ENCODE data around the gene GHR. TPM values are rescaled to one million over a fixed set of nuclear protein-coding genes. Genes with fewer than 3 reads are reported as not detected.

Gene GHR
- total RNA-seq, 1 experiment from 2014 or later, result not detected

DNA sequence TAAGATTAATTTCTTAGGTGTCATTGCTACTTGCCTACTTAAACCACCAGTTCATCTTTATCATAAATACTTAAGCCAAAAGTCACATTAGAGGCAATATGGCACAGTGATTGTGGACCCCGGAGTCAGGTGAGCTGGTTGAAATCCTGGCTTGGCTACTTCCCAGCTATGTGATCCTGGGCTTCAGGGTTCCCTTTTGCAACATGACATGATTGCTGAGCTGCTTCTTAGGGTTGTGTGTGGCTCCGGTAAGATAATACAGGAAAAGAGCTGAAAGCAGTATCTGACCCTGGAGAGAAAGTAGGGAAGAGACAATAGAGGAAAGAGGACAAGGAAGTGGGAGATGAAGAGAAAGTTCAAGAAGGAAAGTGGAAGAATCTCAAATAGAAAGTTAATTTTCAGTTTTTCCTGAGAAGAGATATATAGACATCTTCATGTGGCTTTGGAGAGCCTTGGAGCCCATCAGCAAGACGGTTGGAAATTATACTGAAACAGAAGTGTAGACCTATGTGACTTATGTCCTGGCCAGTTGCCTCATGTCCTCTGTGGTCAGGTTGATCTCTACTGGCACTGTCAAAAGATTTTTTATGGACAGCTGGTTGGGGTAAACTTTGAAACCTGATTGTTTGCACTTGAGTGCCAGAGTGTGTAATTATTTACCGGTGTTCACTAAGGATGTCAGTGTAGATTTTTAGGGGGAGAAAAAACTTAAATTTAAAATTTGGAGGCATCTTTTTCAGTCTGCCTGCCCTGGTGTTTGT lies 93.2 kb downstream of the GHR start:
- no peak for DNase-seq (ENCODE audit: low spot score)

DNA sequence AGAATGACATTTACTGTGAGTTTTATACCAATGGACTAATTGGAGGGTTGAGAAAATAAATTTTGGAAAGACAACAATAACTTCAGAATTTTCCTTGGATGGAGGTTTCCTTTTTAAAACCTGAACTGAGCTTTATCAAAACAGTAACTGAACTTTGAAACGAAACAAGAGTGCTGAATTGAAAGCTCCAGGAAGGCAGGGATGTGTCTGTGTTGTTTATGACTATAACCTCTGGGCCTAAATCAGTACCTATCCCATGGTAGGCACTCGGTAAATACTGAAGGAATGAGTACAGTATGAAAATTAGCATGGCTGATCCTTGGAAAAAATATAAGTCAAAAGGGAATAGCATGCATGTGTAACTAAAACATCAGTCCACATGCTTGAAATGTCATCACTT lies 93.9 kb downstream of the GHR start:
- no peak for DNase-seq (ENCODE audit: low spot score)

DNA sequence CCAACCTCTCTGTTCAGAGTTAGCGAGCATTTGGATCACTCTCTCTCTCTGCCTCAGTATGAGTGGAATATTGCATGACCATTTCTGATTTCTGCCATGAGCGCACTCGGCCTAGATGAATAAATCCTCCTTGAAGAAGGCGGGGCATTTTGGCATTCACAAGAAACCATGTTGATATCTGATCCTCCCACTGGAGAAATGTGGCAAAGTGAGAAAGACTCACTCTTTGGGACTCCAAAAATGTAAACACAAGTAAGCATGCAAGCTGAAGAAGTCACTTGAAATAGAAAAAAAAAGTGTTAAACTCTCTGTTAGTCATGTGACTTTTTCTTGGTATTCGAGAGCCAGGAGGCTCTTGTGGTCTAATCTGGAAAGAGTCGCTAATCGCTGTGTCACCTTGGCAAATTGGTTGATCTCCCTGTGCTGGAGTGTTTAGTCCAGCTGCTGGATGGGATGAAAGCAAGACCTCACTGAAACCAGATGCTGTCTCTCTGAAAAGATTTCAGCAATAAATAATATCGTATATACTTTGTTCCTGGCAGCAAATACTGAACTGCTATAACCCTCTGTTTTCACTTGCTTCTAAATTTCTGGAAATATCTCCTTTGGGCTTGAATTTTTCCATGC lies 95.5 kb downstream of the GHR start:
- DNase-seq (ENCODE audit: low spot score), result no peak

DNA sequence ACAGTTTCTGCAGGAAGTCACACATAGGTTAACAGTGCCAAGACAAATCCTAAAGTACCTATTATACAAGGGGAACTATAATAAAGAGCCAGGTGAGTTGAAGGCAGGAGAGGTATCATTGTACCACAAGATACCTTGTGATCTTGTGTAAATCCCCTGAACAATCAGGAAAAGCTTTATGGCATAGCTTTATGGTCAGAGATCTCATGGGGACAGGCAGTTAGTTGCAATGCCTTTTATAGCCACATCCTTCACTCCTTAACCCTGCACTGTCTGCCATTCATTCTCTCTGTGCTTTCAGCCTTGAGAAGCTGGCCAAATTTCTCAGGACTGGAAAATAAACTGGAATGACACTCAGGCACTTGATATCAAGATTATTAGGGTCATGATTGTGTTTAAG lies 97.0 kb downstream of the GHR start:
- DNase-seq (ENCODE audit: low spot score), result no peak

DNA sequence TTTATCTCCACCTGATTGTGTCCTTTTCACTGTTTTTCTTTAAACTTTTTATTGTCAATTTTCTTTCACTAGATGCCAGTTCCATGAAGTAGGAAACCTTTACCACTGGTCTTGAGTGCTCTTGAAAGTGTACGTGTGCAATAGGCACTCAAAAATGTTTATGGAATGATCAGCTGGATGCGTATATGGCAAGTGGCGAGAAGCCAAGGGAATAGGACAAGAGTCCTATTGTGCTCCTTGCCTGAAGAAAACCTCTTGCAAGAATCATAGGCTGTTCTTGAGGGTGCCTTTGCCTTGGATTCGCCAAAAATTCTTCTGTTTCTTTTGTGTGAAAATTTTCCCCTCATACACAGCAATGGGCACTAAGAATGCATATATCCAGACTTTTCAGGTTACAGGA lies 97.7 kb downstream of the GHR start:
- DNase-seq (ENCODE audit: low spot score), result no peak

DNA sequence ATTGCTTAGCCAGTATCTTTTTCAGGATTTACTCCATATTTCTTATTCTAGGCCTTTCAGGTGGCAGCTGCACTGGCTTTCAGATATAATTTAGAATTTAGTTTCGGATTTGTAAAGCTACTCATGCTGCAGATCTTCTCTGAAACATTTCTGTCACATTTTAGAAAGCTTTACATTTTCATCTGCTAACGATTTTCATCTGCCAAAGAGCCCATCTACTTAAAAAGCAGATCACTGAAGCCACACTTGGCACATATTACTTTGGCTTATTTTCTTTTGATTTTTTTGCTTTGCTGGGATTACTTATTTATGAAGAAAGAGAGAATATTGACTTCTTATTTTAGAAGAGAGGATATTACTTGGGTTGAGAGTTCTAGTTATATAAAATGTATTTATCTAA lies 98.2 kb downstream of the GHR start:
- DNase-seq (ENCODE audit: low spot score), result no peak

DNA sequence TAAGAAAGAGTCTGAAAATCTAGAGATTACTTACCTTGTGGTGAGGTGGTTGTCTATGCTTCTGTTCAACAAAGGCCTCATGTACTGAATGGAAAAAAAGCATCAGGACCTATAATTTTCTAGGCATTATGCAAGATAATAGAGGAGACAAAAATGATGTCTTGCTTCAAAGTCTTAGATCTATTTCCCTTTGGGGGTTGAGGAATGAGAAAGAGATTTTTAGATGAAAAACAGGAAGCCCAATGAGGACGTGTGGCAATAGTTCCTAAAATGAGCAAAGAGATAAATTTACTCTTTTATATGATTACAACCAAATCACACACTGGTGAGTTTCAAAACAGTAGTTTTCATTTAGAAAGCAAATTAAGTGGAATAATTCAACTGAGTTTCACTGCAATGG lies 99.5 kb downstream of the GHR start:
- no peak for DNase-seq (ENCODE audit: low spot score)

DNA sequence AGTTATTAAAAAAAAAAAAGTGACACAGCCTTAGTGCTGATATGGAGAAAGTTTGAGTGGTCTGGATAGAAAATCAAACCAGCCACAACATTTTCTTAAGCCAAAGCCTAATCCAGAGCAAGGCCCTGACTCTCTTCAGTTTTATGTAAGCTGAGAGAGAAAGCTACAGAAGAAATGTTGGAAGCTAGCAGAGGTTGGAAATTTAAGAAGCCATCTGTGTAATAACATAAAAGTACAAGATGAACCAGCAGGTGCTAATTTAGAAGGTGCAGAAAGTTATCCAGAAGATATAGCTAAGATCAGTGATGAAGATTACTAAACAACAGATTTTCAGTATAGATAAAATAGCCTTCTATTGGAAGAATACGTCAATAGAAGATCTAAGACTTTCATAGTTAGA lies 102.9 kb downstream of the GHR start:
- DNase-seq (ENCODE audit: low spot score), result no peak

DNA sequence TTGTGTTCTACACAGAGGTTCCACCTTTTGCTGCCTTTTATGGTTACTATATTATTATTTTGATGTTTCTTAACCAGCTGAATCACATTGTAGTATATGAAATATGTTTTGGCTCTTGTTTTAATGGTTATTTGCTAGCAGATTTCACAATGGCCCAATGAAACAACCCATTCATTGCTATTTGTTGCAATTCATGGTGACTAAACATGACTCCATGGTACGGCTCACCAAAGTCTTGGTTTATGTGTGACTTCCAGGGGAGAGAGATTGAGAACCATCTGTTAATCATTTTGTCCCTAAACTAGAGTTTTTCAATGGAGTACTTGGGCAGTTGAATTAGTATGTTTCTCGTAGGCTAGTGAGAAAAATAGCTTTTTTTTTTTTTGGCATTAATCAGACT lies 108.4 kb downstream of the GHR start:
- DNase-seq (ENCODE audit: low spot score), result no peak

DNA sequence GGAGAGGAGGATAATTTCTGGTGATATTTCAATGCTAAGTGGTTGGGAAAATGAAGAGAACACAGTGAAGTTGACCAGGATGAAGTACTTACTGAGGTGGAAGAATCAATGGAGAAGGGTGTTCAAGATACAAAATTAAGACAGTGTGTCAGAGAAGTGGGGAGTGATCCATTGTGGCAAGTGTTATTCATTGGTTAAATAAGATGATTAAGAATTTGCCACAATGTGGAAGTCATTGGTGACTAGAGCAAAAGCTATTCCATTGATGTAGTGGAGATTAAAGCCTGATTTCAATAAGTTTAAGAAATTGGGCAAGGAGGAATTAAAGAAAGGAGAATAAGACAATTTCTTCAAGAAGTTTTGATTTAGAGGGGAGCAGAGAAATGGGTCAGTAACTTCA lies 118.9 kb downstream of the GHR start:
- DNase-seq (ENCODE audit: low spot score), result no peak

DNA sequence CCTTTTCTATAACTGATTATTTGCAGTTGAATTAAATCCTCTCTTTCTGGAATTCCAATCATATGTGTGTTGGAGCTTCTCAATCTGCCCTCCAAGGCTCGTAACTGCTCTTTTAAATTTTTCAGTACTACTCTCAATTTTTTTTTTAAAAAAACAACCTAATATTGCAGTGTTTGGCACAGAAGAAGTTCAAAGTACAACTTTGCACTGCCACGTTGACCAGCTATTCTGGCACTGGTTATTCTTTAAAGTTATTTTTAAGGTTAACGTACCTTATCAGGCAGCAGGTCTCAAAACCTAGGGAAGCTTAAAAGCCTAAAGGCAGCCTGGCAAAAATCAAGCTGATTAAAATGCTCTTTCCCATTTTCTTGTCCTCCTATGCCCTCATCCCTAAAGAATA lies 120.5 kb downstream of the GHR start:
- no peak for DNase-seq (ENCODE audit: low spot score)

DNA sequence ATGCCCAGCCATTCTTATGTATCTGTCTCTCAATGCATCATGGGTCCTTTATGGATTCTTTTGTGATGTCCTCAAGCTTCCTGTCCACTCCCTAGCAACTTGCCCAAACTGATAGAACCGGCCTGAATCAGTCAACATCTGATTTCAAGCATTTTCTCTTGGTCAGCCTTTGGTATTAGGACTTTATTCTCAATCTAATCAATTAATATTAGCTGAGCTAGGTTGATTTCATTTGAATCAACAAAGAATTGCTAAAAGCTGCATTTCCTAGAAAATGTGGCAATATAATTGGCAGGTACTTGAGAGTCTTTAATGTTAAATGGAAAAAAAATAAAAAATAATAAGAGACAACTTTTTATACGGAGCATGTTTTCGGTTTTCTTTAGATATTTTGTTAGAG lies 121.8 kb downstream of the GHR start:
- no peak for DNase-seq (ENCODE audit: low spot score)

DNA sequence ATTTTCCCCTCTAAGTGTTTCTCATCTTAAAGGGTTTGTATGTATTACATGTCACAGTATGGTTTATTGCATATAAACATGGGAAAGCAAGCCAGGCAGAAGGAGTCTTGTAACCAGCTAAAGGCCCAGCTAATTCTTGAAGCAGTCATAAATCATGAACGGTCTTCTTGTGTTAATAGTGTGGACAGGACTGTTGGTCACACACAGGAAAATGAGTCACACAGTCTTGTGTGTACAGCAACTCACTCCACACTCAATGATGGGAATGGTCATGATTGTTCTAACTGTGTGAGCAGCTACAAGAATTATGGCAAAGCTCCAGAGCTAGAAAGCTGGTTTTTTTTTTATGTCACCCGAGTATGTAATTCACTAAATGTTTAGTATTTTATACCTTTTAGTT lies 123.9 kb downstream of the GHR start:
- DNase-seq (ENCODE audit: low spot score), result no peak

DNA sequence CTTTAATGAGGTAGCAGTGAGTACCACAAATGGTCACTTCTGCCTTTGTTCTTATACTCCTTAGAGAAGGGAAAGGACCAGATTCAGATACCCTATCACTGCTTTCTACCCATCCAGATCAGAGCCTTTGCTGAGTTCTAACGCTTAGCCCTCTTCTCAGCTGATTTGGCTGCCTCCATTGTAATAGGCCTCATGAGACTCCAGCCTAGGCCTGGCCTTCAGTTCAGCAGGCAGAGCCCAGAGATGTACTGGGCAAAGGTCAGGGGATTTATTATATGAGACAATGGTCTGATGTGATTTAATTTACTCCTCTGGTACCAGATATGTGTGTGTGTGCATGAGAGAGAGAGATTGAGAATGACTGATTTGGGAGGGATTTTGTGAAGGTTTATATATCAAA lies 124.7 kb downstream of the GHR start:
- no peak for DNase-seq (ENCODE audit: low spot score)

DNA sequence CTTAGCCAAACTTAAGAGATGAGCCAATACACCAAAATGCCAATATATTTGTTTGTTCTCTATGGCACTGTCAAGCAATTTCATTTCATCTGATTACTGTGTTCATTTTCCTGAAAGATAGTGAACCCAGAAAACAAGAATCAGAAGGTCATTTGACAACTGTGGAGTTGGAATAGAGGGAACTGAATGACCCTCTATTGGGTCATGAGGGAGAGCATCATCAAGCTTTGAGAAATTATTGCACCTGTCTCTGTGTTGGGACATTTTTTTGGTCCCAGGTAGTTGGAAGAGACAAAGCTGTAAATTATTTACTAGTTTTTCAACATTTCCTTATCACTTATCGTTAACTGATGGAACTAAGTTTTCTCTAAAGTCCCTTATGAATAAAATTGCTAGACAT lies 129.4 kb downstream of the GHR start:
- DNase-seq (ENCODE audit: low spot score), result no peak

DNA sequence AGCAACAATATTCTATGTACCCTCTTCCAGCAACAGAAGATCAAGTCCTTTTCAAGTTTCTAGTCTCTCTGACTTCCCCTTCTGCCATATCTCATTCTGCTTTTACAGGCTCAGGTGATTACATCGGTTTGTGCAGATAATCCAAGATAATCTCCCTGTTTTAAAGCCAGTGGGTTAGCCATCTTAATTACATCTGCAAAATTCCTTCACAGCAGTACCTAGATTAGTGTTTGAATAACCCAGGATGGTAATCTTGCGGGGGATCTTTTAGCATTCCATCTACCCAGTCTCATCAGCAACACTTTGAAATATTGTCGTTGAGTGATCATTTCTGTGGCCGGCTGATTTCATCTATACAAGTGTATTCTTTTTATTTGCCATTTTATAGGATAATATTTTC lies 130.2 kb downstream of the GHR start:
- DNase-seq (ENCODE audit: low spot score), result no peak

DNA sequence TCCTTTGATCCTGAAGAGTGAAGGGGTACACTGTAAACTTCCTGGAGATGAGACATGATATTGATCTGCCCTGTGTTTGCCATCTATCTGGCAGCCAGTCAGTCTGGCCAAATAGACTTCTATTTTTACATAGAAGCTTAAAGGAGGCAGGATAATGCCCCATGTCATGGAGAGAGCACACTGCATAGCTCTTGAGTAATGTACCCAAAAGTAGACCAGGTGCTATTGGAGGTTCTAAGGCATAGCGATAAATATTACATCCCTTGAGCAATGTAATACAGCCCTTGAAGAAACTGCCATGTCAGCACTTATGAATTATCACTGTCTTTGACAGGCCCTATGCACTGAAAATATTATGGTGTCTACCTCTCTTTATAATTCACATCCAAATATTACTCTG lies 131.8 kb downstream of the GHR start:
- no peak for DNase-seq (ENCODE audit: low spot score)

DNA sequence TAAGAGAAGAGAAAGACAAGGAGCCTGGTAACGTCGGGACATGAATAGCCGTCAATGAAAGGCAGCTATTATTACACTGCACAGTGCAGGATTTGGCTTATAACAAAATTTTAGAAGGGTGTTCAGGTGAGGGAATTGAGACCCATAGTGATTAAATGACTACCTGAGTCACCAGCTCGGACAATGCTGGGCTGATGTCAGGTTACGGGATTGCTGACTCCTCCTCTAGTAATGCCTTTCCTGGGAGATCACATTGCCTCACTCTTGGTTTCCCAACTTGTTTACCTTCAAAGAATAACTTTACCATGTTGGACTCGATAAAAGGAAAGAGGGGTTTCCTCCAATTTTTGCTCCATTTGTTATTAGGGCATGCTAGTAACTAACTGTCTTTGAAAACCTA lies 132.6 kb downstream of the GHR start:
- DNase-seq (ENCODE audit: low spot score), result no peak

DNA sequence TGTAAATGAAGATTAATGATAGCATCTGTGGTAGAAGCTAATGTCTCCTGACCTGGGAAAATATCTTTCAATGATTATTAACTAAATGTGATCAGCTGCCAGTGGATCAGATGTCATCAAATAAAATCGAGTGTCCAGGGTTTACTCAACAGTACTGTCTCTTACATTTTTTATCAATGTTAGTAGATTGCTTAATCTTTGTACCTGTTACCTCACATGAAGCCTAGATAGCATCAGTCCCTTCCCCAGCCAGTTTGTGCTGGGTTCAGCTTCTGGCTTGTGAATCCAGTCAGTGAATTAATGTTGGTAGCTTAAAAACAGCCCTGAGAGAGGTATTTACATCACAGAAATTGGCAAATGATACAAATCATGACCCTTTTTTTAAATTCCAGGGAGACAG lies 134.4 kb downstream of the GHR start:
- no peak for DNase-seq (ENCODE audit: low spot score)

DNA sequence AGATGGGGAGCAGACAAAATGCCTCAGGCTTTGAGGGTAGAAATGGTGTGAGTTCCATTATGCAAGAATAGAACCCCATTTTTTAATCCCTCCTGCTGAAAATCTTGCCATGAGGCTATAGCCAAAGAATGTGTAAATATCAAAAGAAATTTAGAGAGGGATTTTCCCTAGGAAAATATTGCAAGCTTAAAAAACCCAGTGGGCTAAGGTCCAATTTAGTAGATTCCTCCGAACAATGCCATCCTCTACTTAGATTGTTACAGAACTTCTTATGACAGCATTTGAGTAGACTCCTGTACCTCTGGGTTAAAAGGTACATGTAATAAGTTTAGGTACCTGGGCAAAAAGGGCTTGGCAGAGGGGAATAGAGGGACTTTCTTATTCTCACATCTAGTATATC lies 138.4 kb downstream of the GHR start:
- no peak for DNase-seq (ENCODE audit: low spot score)

DNA sequence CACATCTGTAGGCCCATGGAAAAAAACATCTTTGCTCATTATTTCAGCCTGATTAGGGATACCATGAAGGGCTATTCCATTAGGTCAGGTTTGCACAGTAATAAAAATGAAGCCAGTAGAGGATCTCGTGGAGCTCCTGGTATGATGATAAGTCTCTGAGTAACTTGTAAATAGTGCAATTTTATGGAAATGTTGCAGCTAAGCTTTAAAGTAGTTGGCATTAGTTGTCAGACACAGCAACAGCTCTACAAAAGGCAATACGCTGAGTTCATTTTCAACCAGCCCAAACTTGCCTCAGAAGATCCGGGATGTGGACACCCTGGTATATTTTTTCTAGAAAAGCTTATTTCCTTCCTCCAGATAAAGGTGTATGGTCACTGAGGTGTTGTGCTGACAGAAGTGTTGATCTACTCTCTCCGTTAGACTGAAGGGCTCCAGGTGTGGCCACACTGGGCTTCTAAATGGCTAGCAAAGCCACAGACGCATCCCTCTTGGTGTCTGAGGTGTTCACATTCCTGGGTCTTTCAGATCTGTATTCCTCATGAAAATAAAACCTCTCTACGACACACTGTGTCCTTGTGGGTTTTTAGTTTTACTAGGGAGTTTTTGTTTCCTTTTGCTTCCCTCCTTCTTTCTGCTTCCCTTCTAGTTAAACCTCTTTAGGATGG lies 141.6 kb downstream of the GHR start:
- no peak for DNase-seq (ENCODE audit: low spot score)

DNA sequence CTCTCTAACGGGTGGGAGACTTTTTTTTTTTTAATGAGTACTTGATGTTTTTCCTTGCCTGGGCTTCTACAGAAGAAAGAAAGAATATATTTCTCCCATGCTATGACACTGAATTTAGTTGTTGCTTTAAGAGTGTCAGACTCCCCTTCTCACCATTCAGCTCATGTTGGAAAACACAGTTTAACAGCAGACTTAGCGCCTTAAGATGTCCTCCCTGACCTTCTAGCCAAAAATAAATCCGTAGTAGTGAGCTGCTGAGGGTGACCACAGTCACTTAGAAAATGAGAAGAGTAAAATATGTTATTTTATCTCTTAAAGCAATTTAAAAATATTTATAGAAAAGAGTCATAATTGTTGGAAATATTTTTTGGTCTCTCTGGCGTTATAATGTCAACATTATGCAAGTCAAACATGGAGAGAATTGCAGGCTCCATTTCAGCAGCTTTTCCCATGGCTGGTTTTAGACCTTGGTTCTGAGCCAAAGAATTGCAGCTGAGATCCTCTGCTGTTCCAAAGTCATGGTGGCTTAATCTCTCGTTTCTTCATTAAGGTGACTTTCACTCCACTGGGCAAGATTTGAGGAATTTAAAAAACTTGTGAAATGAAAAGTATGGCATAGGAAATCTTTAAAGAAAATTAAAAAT lies 143.5 kb downstream of the GHR start:
- DNase-seq (ENCODE audit: low spot score), result no peak

DNA sequence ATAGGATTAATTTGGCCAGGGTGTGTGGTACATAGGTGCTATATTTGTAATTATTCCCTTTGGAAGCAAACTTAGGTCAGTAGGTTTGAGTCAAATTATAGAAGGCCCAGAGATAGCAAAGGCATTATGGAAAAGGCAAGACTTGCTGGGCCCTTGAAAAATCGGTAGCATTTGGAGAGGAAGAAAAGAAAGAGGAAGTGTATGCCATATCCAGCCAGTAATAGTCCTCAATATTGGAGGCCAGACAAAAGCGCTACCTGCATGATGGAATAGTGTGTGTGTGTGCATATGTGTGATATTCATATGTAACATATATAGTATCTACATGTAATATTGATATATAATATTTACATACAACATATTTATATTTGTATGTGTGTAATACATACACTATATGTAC lies 146.1 kb downstream of the GHR start:
- DNase-seq (ENCODE audit: low spot score), result no peak
